SK-N-SH (cell line): ENCODE measurements around the gene SLC25A21. TPM values are rescaled to one million over a fixed set of nuclear protein-coding genes. Genes with fewer than 3 reads are reported as not detected.

Experiments
- CTCF ChIA-PET: fragments of 300-600, 350-600 bp; formaldehyde crosslinking; extraction: SDS; loops from one replicate; lab custom pipeline; 2021; lab: Yijun Ruan, JAX
- POLR2A ChIA-PET: fragments of 350-600 bp; sonication (Branson Sonifier 250); formaldehyde crosslinking; extraction: SDS; loops from one replicate; lab custom pipeline; 2020; ENCODE audit warnings: antibody characterized with exemption, inconsistent platforms; lab: Yijun Ruan, JAX
- DNase-seq: peaks from one replicate; pipeline ENCODE4 v3.0.0; 2012
- H2AFZ ChIP-seq: fragments of 200-600 bp; sonication (generic); 2 replicates; pipeline ENCODE4 v1.8.1; 2016; ENCODE audit warnings: antibody characterized with exemption, mild to moderate bottlenecking, low read depth
- H3F3A ChIP-seq: fragments of 200-600 bp; sonication (generic); replicated peaks from 2 replicates; pipeline ENCODE3; 2016; ENCODE audit warnings: antibody characterized with exemption, mild to moderate bottlenecking; ENCODE audit not compliant: insufficient read depth
- H3K27ac ChIP-seq, 2 experiments: fragments of 200-500 bp in 1 of 2; fragments of 200-600 bp in 1 of 2; sonication (Bioruptor generic) in 1 of 2; sonication (generic), shearing (Covaris generic) in 1 of 2; 2 replicates each; pipeline versions ENCODE4 v1.5.1 to v1.6.1; 2014 to 2016; ENCODE audit warnings: low read depth in 2 of 2, inconsistent platforms in 1 of 2, low read length in 1 of 2, mild to moderate bottlenecking in 1 of 2, mixed read lengths in 1 of 2
- H3K27me3 ChIP-seq: fragments of 200-600 bp; sonication (generic), shearing (Covaris generic); 2 replicates; pipeline ENCODE4 v1.6.1; 2016; ENCODE audit warnings: mixed run types; ENCODE audit not compliant: insufficient read depth
- H3K36me3 ChIP-seq, 2 experiments: fragments of 200-500 bp in 1 of 2; fragments of 200-600 bp in 1 of 2; sonication (Bioruptor generic) in 1 of 2; sonication (generic) in 1 of 2; replicated peaks in 1 of 2; 2 replicates each; pipeline versions ENCODE3 to v1.5.1; 2014 to 2016; ENCODE audit warnings: low read length in 1 of 2, mild to moderate bottlenecking in 1 of 2; ENCODE audit not compliant: insufficient read depth in 2 of 2, control insufficient read depth in 1 of 2
- H3K4me1 ChIP-seq, 2 experiments: fragments of 200-500 bp in 1 of 2; fragments of 200-600 bp in 1 of 2; sonication (Bioruptor generic) in 1 of 2; sonication (generic), shearing (Covaris generic) in 1 of 2; 2 replicates each; pipeline versions ENCODE4 v1.5.1 to v1.6.1; 2014 to 2016; ENCODE audit warnings: low read depth in 1 of 2, low read length in 1 of 2, mixed run types in 1 of 2; ENCODE audit not compliant: insufficient read depth in 2 of 2, control insufficient read depth in 1 of 2
- H3K4me2 ChIP-seq: fragments of 200-600 bp; sonication (generic), shearing (Covaris generic); 2 replicates; pipeline ENCODE4 v1.6.1; 2017; ENCODE audit warnings: mixed run types
- H3K4me3 ChIP-seq, 2 experiments: fragments of 200-500 bp in 1 of 2; fragments of 200-600 bp in 1 of 2; sonication (Bioruptor generic) in 1 of 2; sonication (generic), shearing (Covaris generic) in 1 of 2; 2 replicates each; pipeline versions ENCODE4 v1.5.1 to v1.8.1; 2014 to 2016; ENCODE audit warnings: low read depth in 2 of 2, inconsistent platforms in 1 of 2, low read length in 1 of 2, mild to moderate bottlenecking in 1 of 2, mixed read lengths in 1 of 2, moderate library complexity in 1 of 2
- H3K79me2 ChIP-seq: fragments of 200-600 bp; sonication (generic); 2 replicates; pipeline ENCODE4 v1.8.1; 2017; ENCODE audit warnings: mild to moderate bottlenecking; ENCODE audit not compliant: insufficient read depth
- H3K9ac ChIP-seq: fragments of 200-600 bp; sonication (generic); 2 replicates; pipeline ENCODE4 v1.6.1; 2017; ENCODE audit warnings: mixed run types
- H3K9me2 ChIP-seq: fragments of 200-600 bp; sonication (generic); 2 replicates; pipeline ENCODE4 v1.6.1; 2017; ENCODE audit warnings: mixed run types
- H3K9me3 ChIP-seq: fragments of 200-600 bp; sonication (generic); 2 replicates; pipeline ENCODE4 v1.6.1; 2017; ENCODE audit warnings: mixed run types, mild to moderate bottlenecking, moderate library complexity
- H4K20me1 ChIP-seq: fragments of 200-600 bp; sonication (generic); 2 replicates; pipeline ENCODE4 v1.6.1; 2017; ENCODE audit warnings: mild to moderate bottlenecking, mixed run types; ENCODE audit not compliant: insufficient read depth
- CHD2 ChIP-seq: fragments of 150-350 bp; IDR thresholded peaks from 2 replicates; pipeline ENCODE4 v1.6.1; 2018; ENCODE audit warnings: low read length; ENCODE audit not compliant: partially characterized antibody
- EP300 ChIP-seq, 2 experiments: IDR thresholded peaks; 2 replicates each; pipeline versions ENCODE4 v1.4.0 to v1.6.1; 2012; ENCODE audit warnings: borderline replicate concordance in 1 of 2, low read depth in 1 of 2, low read length in 1 of 2
- EZH2phosphoT487 ChIP-seq: fragments of 200-600 bp; sonication (generic); IDR thresholded peaks from 2 replicates; pipeline ENCODE4 v1.6.1; 2017; ENCODE audit warnings: low read depth, mixed run types, mild to moderate bottlenecking, antibody characterized with exemption, moderate library complexity, borderline replicate concordance
- FOSL2 ChIP-seq: IDR thresholded peaks from 2 replicates; pipeline ENCODE4 v1.4.0; 2012; ENCODE audit warnings: low read depth, mild to moderate bottlenecking, moderate library complexity, borderline replicate concordance
- FOXJ3 ChIP-seq: sonication (generic); formaldehyde crosslinking; IDR thresholded peaks from 2 replicates; pipeline ENCODE4 v1.5.1; 2020; ENCODE audit warnings: mild to moderate bottlenecking, missing genetic modification reagents
- FOXM1 ChIP-seq: IDR thresholded peaks from 2 replicates; pipeline ENCODE4 v1.4.0; 2012; ENCODE audit warnings: low read depth, mild to moderate bottlenecking
- NRF1 ChIP-seq: IDR thresholded peaks from 2 replicates; pipeline ENCODE4 v1.6.1; 2012; ENCODE audit warnings: low read depth, mild to moderate bottlenecking, low read length
- PBX3 ChIP-seq: IDR thresholded peaks from 2 replicates; pipeline ENCODE4; 2012
- POLR2AphosphoS5 ChIP-seq: IDR thresholded peaks from 2 replicates; pipeline ENCODE4 v1.6.1; 2012; ENCODE audit warnings: low read depth, low read length
- RXRA ChIP-seq: IDR thresholded peaks from 2 replicates; pipeline ENCODE4 v1.4.0; 2012; ENCODE audit warnings: low read depth, mild to moderate bottlenecking, borderline replicate concordance
- TCF12 ChIP-seq: IDR thresholded peaks from 2 replicates; pipeline ENCODE4 v1.4.0; 2012
- USF2 ChIP-seq: fragments of 150-350 bp; IDR thresholded peaks from 2 replicates; pipeline ENCODE4 v1.6.1; 2017; ENCODE audit warnings: antibody characterized with exemption, low read length, low read depth, borderline replicate concordance
- WGBS: methylation state at CpG from one replicate; pipeline ENCODE4 v1.1.6; 2017; ENCODE audit warnings: low lambda C conversion rate; 5-methylcytosine and 5-hydroxymethylcytosine counted together
- polyA plus RNA-seq, 3 experiments: library from polyadenylated mRNA; depleted of rRNA; stranded (reverse); fragments of >200 nt; gene quantifications; 2 replicates each; pipeline ENCODE4 v1.2.3, GENCODE V29; 2012

The SLC25A21 gene
- polyA plus RNA-seq, 1 of the 3 experiments (the other 2 are of a cell fraction): not detected

GRCh38 chr14:37051153-37051552 is 121.3 kb downstream of the SLC25A21 start:
- no peaks in the 10 kb centered on the region for H3K9me2 ChIP-seq
- 9% methylated on average over 2 of the region's 2 CpGs for WGBS
- TF ChIP-seq CHD2: no peak
- TF ChIP-seq NRF1: no peak
- TF ChIP-seq TCF12: no peak
- TF ChIP-seq PBX3: no peak
- no peak for TF ChIP-seq FOXM1
- POLR2A ChIA-PET: no interaction called here
- no peaks in the 10 kb centered on the region for H3K4me1 ChIP-seq
- no peaks in the 10 kb centered on the region for H3K9me3 ChIP-seq
- H3F3A ChIP-seq: no peaks in the 10 kb centered on the region
- H3K9ac ChIP-seq: no peak overlapping the region
- no peaks in the 10 kb centered on the region for H3K36me3 ChIP-seq
- no peak for DNase-seq
- H3K4me2 ChIP-seq: no peak overlapping the region
- H3K27ac ChIP-seq: no peak overlapping the region
- no peaks in the 10 kb centered on the region for H3K27me3 ChIP-seq
- no peaks in the 10 kb centered on the region for H4K20me1 ChIP-seq
- H3K4me3 ChIP-seq: no peak overlapping the region
- CTCF ChIA-PET: no interaction called here
- H2AFZ ChIP-seq: no peak overlapping the region
- no peaks in the 10 kb centered on the region for H3K79me2 ChIP-seq

- Histone ChIP-seq H3K36me3 (no peaks in the 10 kb centered on the region), H3K27me3 (no peaks in the 10 kb centered on the region), H4K20me1 (no peaks in the 10 kb centered on the region), H3K9me3 (no peaks in the 10 kb centered on the region), H3K79me2 (no peaks in the 10 kb centered on the region), H3F3A (no peaks in the 10 kb centered on the region)
- TF ChIP-seq USF2 (no peak), PBX3 (no peak), FOXJ3 (CRISPR knock-in tag) (no peak), EZH2phosphoT487 (no peak), EP300 (IDR thresholded peaks at IDR 0.05; ENCODE audit: borderline replicate concordance in 1 of 2, low read depth in 1 of 2, low read length in 1 of 2) (no peak), RXRA (no peak), POLR2AphosphoS5 (no peak), FOSL2 (no peak)
- TF ChIP-seq, all 33 proteins: peak for 0
- CTCF ChIA-PET: no interaction called here
- H3K27ac ChIP-seq: no peak overlapping the region
- H3K9ac ChIP-seq: no peak overlapping the region
- no peak overlapping the region for H3K4me2 ChIP-seq
- no peak overlapping the region for H3K4me3 ChIP-seq
- DNase-seq: no peak
- POLR2A ChIA-PET: no interaction called here
- no peak overlapping the region for H2AFZ ChIP-seq
- H3K4me1 ChIP-seq: no peaks in the 10 kb centered on the region
- no peaks in the 10 kb centered on the region for H3K9me2 ChIP-seq
These were observed 123.7 kb downstream of the SLC25A21 start for GRCh38 chr14:37048666-37049071.
